HG02571 (cell line): ENCODE measurements around the gene TRIM31.
"Not testable (repeated sequence)": the region's sequence is repeated elsewhere in the genome, so short reads cannot be mapped to it uniquely, and the experiment has no call there.

Experiments
- ATAC-seq: cut with Tn5 transposase; IDR thresholded peaks from one replicate; pipeline ENCODE4 v1.9.1; 2021; ENCODE audit warnings: mild to moderate bottlenecking, moderate library complexity; ENCODE audit not compliant: unreplicated experiment

TRIM31 gene

DNA sequence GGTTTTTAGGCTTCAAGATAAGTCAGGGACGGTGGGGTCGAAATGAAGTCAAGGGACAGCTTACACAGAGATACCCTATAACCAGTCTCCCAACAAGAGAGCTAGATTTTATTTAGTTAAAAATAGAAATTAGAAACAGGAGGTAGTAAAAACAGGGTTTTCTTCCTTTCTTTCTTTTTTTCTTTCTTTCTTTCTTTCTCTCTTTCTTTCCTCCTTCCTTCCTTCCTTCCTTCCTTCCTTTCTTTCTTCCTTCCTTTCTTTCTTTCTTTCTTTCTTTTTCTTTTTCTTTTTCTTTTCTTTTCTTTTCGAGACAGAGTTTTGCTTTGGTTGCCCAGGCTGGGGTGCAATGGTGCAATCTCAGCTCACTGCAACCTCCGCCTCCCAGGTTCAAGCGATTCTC, 5.8 kb upstream of the TRIM31 start:
- ATAC-seq = not testable (repeated sequence)

DNA sequence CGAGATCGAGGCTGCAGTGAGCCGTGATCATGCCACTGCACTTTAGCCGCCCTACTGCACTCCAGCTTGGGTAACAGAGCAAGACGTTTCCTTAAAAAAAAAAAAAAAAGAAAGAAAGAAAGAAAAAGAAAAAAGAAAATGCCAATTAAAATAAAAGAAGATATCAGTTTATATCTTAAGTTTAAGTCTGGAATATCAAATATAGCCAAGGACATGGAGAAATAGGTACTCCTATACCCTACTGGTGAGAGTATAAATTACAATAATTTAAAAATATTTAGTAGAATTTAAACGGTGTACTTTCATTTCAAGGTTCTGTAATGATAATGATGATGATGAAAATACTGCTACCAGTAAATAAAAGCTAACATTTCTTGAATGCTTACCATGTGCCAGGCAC, 3.8 kb upstream of the TRIM31 start:
- ATAC-seq = no peak

DNA sequence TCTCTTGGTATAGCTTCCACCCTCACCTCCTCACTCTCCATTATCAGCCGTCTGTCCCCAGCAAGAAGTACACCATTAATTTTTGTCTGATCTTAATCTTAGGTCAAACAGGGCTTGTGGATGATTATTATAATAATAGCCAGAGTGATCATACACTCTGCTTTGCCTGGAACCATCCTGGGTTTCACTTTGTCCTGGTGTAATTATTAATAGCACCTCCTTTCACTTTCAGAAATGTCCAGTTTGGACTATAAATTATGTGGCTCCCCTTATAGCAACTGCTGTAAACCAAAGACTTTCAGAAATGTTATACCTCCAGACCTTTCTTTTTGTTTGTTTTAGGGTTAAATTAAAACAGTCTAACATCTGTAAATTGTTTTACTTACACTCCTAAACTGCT, 951 bp upstream of the TRIM31 start:
- no peak for ATAC-seq

DNA sequence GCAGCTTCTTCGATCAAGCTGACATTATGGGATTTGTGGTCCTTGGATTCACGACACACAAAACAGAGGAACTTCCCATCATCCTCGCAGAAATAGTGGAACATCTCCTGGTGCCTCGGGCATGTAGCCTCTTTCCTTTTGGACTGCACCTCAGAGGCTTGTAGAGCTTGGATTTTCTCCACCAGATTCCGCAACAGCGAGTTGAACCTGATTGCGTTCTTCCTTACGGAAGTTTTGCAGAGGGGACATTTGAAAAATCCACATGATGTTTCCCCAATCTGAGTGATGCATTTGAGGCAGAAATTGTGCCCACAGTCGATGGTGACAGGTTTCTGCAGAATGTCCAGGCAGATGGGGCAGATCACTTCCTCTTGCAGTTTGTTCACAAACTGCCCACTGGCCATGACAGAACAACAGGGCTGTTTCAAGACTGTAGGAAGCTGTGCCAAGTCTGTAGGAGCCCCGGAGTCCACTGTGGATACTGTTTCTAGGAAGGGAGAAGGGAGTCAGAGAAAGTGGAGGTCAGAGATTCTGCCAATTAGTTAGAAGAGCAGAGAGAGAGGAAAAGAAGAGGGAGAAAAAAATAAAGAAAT, 392 bp downstream of the TRIM31 start:
- ATAC-seq = no peak

DNA sequence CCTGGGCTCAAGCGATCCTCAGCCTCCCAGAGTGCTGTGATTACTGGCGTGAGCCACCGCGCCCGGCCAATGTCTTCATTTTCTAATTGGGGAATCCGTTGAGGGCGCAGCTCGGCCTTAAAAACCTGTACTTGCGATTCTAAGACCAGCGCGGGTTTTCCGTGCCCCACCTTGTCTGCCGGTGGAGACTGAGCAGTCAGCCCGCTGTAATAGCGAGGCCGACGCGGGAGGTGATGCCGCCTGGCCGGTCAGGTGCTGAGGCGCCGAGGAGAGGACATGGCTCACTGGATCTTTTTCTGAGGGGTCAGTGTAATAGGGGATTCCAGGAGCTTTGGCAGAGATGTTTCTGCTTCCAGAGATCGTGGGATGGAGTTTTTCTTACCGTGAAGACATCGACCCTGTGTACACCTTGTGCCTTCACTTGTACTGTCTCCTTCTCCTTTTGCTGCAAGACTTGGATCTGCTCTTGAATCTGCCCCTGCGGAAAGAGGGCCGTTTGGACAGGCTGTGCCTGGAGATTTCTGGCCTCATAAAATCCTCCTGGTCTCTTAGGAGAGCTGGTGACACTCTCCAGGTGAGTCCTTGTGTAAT, 1.5 kb downstream of the TRIM31 start:
- no peak for ATAC-seq

DNA sequence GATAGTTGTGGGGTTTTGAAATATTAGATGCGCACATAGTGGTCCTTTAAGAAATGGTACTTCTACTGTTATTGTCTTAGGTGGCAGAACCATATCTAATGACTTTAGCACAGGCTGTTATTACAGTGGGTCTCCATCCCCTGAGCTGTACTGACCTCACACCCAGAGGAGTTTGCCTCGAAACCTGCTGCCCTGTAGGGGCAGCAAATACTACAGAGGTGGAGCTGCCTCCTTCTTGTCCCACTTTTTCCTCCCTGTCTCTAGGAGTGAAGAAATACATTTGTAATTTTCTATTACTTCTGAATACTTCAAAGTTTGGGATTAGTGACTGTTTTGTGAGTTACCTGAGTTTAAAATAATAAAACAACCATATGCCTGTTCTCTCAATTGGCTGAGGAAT, 8.2 kb downstream of the TRIM31 start:
- ATAC-seq = no peak

DNA sequence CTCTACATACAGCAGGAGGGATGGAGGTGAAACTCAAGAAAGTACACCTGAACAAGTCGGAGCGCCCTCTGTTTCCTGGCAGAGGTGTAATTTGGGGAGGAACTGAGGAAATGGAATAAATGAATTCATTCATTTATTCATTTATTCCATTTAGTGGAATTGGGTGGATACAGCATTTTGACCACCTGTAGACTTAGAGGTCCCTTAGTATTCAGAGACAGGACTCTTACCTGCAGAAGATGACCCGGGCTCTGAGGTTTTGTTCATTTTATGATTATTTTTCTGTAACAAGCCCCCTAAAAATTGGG, 9.1 kb downstream of the TRIM31 start:
- no peak for ATAC-seq

DNA sequence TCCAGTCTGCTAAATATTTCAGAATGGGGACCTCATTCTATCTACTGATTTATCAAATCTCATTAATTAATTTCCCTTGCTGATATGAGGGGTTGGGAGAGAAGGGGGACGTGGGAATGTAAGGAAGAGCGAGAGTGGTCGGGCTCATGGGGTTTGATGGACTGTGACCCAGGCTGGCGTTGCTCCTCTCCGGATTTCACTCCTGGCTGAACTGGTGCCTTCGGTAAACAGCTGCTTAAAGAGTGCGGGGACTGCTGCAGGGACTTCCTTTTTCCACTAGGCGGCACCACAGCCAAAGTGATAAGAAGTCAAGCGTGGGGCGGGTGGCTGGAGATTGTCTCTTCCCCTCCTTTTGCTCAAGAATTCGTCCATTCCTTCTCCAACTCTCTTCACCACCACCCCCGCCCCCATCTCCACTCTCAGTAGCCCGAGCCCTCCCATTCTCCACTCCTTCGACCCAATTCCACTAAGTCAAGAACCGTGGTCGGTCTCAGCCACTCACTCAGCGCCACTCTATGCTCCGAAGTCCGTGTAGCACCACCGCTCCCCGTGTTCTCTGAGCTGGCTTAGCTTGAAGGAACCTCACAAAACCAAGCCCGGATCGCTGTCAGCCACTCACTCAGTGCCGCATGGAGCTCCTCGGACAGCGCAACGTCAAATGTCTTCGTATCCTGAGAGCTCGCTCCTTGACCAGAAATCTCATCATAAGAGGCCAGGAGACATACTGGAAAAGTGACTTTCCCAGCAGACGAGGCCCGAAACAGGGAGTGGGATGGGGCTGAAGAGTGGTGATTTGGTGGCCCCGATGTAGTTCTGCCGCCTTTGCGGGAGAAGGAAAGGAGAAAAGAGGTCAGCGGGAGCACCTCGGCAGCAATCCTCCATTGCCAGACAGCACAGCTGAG, 9.7 kb downstream of the TRIM31 start:
- ATAC-seq = peak; percentile 65

DNA sequence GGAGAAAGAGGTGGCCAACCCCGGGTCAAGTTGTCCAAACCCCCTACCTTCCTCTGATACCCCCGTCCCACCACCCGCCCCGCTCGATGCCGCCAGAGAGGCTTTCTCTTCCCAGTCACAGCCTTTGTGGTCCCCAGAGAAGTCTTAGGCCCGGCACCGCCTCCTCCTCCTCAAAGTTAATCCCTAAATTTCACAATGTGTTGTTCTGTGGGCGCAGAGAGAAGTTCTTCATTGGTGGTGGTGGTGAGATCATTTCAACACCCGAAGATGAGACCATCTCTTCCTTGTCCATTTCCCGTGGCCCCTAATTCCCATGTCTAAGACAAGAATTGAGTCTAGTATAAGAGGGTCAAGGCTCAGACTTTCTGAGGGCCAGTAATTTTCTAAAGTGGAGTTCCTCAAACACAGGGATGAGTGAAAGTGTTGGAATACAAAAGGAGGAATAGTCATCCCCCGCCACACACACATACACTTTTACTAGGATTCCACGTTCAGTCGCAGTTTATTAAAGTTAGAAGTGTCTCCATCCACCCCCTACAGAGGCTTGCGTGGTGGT, 10.4 kb downstream of the TRIM31 start:
- ATAC-seq = no peak

DNA sequence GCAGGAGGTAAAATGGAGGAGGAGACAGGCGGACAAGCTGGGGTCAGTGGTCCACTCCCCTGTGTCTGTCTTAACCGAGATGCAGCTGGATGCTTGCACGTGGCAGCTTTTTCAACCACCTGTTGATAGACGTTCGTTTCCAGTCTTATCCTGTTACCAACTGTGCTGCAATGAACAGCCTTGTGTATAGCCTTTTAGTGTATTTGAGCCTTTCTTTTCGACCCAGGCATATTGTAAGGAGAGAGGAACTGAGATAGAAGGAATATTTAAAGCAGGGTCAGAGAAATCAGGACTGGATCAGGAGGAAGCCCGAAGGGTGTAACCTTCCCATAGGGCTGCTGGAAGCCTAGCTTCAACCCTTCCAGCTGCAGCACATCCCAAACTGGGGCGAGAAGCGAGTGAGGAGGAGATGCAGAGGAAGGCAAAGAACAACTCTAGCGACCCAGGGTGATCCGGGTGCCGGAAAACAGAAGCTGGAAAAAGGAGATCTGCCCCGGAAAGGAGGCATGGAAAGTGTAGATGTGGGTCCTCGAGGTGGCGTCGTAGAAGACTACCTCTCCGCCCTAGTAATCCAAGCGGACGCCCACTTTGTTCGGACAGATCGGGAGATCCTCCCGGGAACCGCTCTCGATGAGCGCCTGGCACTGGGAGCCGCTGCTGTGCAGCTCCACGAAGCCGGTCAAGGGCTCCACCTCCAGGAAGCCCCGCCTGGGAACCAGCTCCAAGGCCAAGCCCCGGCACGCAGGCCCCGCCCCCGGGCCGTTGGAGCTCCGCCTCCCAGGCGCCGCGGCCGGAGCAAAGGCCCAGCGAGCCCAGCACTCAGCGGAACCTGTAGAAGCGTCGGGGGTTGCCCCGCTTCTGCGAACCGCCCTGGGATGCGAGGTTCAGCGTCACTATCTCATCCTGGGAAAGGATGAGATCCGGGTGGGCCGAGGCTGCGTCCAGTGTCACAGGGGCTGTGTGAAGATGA, 11.2 kb downstream of the TRIM31 start:
- ATAC-seq = no peak

DNA sequence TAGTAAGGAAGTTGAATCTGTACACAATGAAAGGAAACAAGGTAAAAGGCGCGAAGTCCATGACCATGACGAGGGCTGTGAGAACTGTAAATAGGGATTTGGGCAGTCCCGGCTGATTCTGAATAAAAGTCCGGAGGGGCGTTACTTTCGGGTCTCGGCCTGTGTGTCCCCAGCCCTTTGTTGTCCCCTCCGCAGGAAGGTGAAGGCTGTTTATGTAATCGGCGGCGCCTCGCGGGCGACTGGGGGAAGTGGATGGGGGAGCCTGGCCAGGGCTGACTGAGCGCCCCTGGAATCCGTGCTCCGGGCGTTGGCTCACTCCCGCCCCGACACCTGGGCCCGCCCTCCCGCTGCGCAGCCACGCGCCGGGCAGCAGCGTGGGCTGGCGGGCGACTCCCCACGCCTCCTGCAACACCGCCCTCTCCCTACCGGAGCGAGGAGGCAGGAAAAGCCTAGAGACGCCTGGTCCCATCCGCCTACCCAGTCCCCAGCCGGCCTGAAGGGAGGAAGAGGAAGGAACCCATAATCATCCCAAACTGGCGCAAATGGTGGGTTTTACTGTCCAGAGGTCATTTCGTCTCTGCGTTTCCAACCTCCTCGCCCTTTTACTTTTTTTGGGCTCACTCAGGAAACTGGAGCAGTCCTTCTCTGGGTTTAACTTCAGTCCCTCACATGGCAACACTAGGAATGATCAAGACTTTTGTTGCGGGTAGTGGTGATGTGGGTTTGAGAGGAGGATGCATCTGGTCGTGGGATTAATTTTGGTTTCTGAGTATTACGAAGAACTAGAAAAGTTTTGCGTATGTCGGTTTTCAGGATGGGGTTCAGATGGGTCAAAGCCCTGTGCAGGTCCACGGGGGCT, 12.1 kb downstream of the TRIM31 start:
- no peak for ATAC-seq

DNA sequence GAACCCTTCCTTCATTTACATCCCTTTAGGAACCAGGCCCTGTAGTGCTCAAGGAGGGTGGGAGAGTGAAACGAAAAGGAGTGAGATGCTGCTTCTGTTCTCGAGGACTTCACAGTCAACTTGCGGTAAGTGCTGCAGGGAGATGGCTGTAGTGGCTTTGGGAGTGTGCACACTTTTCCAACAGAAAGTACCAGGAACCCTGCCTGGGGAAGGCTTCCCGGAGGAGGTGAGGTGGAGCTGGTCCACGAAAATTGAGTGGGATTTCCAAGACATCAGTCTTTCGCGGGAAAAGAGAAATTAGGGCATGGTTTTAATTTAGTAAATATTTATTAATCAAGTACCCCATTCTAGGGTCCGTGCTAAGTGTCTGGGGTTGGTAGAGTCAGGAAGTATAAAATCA, 12.7 kb downstream of the TRIM31 start:
- ATAC-seq = no peak

DNA sequence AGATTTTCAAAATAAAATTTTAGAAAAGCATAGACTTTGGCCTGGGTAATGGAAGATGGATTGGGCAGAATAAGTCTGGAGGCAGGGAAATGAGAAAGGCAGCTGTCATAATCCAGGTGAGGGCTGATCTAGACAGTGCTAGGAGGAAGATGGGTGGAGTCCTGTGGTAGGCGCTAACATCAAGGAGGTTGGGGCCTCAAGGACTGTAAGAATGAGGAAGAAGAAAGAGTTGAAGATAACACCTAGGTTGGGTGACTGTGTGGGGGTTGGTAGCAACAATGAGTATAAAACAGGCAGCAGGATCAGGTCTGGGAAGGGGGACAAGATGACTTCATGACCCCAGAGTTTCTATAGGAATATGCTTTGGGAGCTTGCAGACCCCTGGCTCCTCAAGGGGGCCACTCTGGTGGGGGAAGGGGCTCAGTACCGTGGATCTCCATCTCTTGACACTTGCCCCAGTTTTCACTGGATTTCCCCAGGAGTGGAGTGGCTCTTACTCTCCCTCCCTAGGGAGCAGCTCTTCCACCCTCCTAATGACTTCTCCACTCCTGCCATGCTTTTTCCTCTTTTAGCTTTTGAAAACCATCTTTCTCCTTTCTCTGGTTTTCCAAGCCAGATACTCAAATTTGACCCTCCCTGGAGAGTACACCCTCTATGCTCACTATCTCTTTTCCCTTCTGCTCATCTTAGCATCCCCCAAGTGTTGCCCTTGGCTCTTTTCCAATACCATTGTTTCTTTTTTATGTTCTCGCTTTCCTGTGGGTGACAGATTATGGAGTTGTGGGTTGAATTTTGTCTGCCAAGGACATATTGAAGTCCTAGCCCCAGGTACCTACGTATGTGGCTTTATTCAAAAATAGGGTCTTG, 14.8 kb downstream of the TRIM31 start:
- ATAC-seq = no peak

DNA sequence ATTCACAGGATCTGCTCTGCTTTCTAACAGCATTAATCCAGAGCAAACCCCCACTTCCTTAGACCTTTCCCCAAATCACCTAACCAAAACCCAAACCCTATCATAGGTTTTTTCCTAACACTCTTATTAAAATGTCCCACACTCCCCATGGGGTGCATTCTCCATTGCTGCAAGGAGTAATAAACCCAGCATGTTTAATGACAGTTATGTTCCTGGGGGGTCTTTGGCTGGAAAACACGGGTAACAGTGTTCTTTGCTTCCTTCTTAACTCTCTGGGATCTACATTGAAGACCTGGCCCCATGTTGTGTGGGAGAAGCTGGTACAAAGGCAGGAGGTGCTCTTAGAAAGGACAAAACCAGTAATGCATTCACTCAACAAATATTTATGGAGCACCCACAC, 16.1 kb downstream of the TRIM31 start:
- ATAC-seq = no peak

DNA sequence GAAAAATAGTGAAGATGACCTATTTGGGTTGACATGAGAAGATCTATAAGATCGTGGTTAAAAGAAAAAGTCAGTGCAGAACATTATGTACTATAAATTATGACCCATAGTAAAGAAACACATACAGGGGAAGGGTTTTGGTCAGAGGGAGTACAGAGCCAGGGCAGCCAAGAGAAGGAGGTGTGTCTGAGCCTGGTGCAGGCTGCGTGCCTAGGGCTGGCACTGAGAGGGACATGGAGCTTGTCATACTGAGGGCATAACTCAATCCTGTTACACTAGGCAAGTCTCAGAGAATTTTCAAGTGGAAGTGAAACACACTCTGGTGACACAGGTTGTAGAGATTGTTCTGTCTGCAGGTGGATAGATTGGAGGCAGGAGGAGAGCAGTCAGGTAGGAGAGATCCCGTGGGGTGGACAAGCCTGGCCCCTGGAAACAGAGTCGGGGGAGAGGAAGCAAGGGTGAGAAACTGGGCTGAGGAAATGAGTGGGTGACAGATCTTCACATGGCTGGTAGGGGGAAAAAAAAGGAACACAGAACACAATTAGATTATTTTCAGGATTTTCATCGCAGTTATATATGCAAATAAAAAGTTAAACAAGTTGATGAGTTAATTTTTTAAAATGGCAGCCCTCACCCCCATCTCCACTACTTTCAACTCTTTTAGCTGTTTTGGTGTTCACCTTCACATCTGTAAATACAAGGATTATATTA, 18.8 kb downstream of the TRIM31 start:
- no peak for ATAC-seq

DNA sequence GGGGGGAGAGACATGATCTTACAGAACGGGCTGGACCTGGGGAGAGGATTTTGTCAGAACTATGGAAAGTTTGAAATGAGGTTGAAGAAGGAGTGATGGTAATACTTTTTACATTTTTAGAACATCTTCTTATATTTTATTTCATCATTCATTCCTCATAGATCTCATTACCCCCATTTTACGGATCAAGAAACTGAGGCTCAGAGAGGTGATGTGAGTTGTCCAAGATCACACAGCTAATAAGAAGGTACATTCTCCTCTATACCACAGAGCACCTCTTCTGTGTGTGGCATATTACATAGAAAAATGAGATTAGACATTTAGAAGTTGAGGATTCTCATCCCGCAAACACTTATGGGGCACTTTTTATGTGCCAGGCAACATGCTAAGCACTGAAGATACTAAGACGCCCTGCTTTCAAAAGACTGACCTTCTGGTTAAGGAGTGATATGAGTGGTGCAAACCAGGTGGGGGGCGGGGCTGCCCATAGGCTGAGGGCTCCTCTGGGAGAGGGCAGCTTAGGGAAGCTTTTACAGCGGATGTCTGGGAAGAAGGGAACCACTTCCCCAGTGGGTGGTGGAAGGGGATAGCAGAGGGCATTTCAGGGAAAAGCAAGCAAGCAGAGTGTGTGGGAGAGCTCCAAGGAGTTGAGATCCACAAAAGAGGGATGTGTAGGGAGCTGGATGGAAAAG, 19.9 kb downstream of the TRIM31 start:
- no peak for ATAC-seq

DNA sequence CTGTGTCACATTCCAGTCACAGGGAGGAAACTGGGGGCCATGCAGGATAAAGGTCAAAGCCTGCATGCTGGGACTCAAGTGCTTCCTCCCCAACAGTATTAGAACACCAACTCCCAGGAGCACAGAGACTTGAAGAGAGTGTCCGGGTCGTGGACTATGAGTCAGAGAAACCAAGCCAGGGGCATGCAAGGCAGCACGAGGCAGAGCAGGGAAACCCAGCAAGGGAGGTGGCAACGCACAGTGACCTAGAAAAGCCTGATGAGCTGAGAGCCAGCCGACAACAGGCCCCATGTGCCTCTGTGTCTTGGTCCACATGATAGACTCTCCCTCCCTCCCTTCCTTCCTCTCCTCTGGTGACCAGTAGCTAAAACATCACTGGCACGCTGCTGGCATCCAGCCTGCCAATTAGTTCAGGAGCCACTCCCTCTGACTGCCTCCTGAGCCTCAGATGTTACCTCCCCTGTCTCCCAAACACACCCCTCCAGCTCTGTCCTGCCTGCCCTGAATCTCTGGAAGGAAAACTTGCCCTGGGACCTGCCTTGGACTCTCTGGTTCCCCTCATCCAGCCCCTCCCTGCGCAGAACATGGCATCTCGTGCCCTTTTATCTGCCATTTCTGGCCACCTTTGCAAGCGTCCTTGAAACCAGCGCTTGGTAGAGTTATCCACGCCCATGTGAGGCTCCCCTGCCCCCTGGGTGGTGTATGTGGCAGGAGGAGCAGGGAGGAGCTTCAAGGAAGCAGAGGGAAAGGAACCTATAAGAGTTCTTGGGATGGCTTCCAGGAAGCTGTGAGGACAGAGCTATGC, 21.1 kb downstream of the TRIM31 start:
- no peak for ATAC-seq
